Panc1 (cell line): Measurements from ENCODE around the gene ACOX3. TPM values are rescaled to one million over a fixed set of nuclear protein-coding genes. Genes with fewer than 3 reads are reported as not detected.
A peak's percentile ranks its signal among the peaks of the same experiment; 100 is the strongest.

Source experiments
- ATAC-seq: fragments of 200-7000 bp; cut with Tn5 transposase; 2 replicates; pipeline ENCODE4 v1.9.1; 2020; ENCODE audit warnings: mild to moderate bottlenecking, moderate library complexity
- BruUV-seq: library from RNA; stranded (reverse); fragments of 400-500 nt; replicated peaks from 2 replicates; lab custom pipeline; 2021; lab: Mats Ljungman, UMichigan
- CTCF ChIA-PET: fragments of 300-600 bp; sonication (Branson Sonifier 250); formaldehyde crosslinking; loops from one replicate; lab custom pipeline; 2022; ENCODE audit warnings: antibody characterized with exemption; lab: Charles Lee
- POLR2A ChIA-PET: fragments of 300-600 bp; sonication (Branson Sonifier 250); formaldehyde crosslinking; loops from one replicate; lab custom pipeline; 2022; ENCODE audit warnings: antibody characterized with exemption; lab: Charles Lee
- DNase-seq: peaks from one replicate; pipeline ENCODE4 v3.0.0-alpha.2; 2010; ENCODE audit warnings: low read depth, low spot score
- H3K27ac ChIP-seq: 2 replicates; pipeline ENCODE4 v1.5.1; 2011; ENCODE audit warnings: mild to moderate bottlenecking, low read length, inconsistent platforms
- H3K27me3 ChIP-seq: fragments of 200-500 bp; sonication (Bioruptor generic); 2 replicates; pipeline ENCODE4 v1.6.0; 2014; ENCODE audit warnings: low read length, inconsistent platforms; ENCODE audit not compliant: control insufficient read depth, insufficient read depth
- H3K36me3 ChIP-seq: fragments of 200-500 bp; sonication (Bioruptor generic); 2 replicates; pipeline ENCODE4 v1.5.1; 2014; ENCODE audit warnings: inconsistent platforms, mild to moderate bottlenecking, low read length, moderate library complexity; ENCODE audit not compliant: control insufficient read depth, insufficient read depth
- H3K4me1 ChIP-seq: 2 replicates; pipeline ENCODE4 v1.5.1; 2011; ENCODE audit warnings: inconsistent platforms, mild to moderate bottlenecking, low read length, moderate library complexity; ENCODE audit not compliant: control insufficient read depth, insufficient read depth
- H3K4me3 ChIP-seq, 2 experiments: 2 replicates each; pipeline ENCODE4 v1.5.1; 2011 to 2012; ENCODE audit warnings: low read depth in 2 of 2, low read length in 2 of 2, mild to moderate bottlenecking in 2 of 2, inconsistent platforms in 1 of 2, moderate library complexity in 1 of 2
- H3K9me3 ChIP-seq: fragments of 200-500 bp; sonication (Bioruptor generic); 2 replicates; pipeline ENCODE4 v1.5.1; 2014; ENCODE audit warnings: low read depth, mild to moderate bottlenecking, inconsistent platforms, low read length, moderate library complexity; ENCODE audit not compliant: control insufficient read depth, insufficient read depth
- POLR2AphosphoS5 ChIP-seq: IDR thresholded peaks from 2 replicates; pipeline ENCODE4 v1.6.1; 2012; ENCODE audit warnings: mild to moderate bottlenecking, low read depth, low read length, moderate library complexity
- SIN3A ChIP-seq: IDR thresholded peaks from 2 replicates; pipeline ENCODE4 v1.6.1; 2012; ENCODE audit warnings: low read depth, mild to moderate bottlenecking, low read length, moderate library complexity, borderline replicate concordance; ENCODE audit not compliant: insufficient read depth
- TCF7L2 ChIP-seq: IDR thresholded peaks from 2 replicates; pipeline ENCODE4 v1.6.1; 2011; ENCODE audit warnings: mild to moderate bottlenecking, low read depth, low read length, inconsistent platforms
- in situ Hi-C: cut with HindIII; loops from 2 replicates; pipeline ENCODE4 v1.10.0; 2016; ENCODE audit warnings: low sequenced_read_pairs, low pct_unique_long_range_greater_than_20kb
- intact Hi-C: fragments of 100-400 bp; cut with micrococcal nuclease; formaldehyde crosslinking; loops from one replicate; pipeline ENCODE4 v1.10.0; 2022; ENCODE audit not compliant: unreplicated experiment
- total RNA-seq: library from RNA; stranded (reverse); gene quantifications from one replicate; pipeline ENCODE4 v1.2.1, GENCODE V29; 2021; ENCODE audit not compliant: unreplicated experiment
- TF ChIP-seq, protein P1 (sequence below), 2 experiments: IDR thresholded peaks; 2 replicates each; pipeline ENCODE4 v1.6.1; 2011 to 2012; ENCODE audit warnings: low read depth in 2 of 2, control low read depth in 1 of 2, low read length in 1 of 2, mild to moderate bottlenecking in 1 of 2, moderate library complexity in 1 of 2; ENCODE audit not compliant: insufficient read depth in 1 of 2
- TF ChIP-seq, protein P2 (sequence below): fragments of 450-650 bp; IDR thresholded peaks from 2 replicates; pipeline ENCODE4 v1.5.1; 2017; ENCODE audit warnings: mild to moderate bottlenecking

The ACOX3 gene
- total RNA-seq, 1 experiment from 2014 or later: 15.4 TPM

DNA sequence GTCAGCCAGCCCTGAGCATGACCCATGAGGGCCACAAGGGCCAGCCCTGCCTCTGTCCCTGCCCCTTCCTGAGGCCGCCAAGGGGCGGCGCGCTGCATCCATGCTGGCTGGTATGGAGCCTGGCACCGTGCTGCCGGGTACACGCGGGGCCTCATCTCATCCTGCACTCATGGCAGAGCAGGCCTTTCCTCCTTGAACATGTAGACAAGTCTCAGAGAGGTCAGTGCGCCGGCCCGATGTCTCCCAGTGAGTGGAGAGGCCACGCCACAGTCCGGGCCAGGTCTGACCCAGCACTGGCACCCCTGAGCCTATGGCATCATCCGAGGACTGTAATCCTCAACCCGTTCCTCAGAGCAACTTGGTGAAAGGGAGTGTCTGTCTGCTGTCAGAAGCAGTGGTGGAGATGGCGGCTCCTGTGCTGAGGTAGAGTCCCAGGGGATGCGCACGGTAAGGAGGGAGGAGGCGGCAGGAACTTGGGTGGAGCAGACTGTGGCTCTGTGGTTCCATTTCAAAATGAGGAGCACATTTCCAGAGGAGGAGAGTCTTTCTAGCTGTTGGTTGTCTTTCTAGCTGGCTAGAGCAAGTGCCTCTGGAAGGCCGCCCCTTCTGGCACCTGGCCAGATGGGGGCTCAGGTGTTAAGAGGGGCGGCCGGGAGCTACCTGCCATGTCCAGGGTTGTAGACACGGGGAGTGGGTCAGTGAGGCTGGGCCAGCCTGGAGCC, 32.8 kb upstream of the ACOX3 start:
- POLR2A ChIA-PET: no interaction called here

DNA sequence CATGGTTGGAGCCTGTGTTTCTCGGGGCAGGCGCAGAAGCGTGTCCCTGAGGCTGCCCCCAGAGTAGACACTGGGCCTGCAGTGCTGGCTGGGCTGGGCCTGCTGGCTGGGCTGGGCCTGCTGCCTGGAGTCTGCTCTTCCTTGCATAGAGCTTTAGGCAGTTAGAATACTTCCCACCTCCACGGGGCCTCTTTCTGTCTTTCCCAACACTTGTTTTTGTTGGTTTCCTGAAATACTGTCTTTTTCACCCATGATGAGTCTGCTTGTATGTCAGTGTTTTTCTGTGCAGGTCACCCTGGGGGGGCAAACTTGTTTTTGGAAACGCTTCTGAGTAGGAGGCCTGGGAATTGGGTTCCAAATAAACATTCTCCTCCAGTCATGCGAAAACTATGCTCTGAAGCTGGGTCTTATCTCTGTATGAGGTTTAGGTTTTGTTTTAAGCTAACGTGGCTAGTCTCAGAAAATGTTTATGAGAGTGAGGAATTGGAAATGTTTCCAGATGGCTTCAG, 32.2 kb upstream of the ACOX3 start:
- ChIA-PET CTCF (no interaction called here), POLR2A (interaction anchor here (0.6 kb wide), 1 partner anchor 202 kb away, joined by 3 read pairs; no protein-coding TSS in a partner anchor)
- intact Hi-C loops: loop anchor here (5.0 kb wide), 1 partner anchor 75 kb away; no protein-coding TSS in a partner anchor
- in situ Hi-C loops: no loop called here
- BruUV-seq: no TSS peak
- TF ChIP-seq POLR2AphosphoS5 (no peak), TCF7L2 (peak; percentile 52)
- no peaks in the 10 kb centered on the region for H3K27me3 ChIP-seq
- DNase-seq (no peak), ATAC-seq (no peak; the same call in 1 of the 2 replicates)
- H3K9me3 ChIP-seq: no peaks in the 10 kb centered on the region
- no peaks in the 10 kb centered on the region for H3K4me1 ChIP-seq
- H3K27ac ChIP-seq: no peak overlapping the region
- H3K36me3 ChIP-seq: no peaks in the 10 kb centered on the region
- no peak overlapping the region for H3K4me3 ChIP-seq

More for the DNA sequence above, 32.8 kb upstream of the ACOX3 start:
- Histone ChIP-seq H3K27me3 (no peaks in the 10 kb centered on the region), H3K36me3 (no peaks in the 10 kb centered on the region), H3K4me3 (no peak overlapping the region), H3K4me1 (no peaks in the 10 kb centered on the region), H3K27ac (no peak overlapping the region), H3K9me3 (no peaks in the 10 kb centered on the region)
- TF ChIP-seq, protein P1, sequence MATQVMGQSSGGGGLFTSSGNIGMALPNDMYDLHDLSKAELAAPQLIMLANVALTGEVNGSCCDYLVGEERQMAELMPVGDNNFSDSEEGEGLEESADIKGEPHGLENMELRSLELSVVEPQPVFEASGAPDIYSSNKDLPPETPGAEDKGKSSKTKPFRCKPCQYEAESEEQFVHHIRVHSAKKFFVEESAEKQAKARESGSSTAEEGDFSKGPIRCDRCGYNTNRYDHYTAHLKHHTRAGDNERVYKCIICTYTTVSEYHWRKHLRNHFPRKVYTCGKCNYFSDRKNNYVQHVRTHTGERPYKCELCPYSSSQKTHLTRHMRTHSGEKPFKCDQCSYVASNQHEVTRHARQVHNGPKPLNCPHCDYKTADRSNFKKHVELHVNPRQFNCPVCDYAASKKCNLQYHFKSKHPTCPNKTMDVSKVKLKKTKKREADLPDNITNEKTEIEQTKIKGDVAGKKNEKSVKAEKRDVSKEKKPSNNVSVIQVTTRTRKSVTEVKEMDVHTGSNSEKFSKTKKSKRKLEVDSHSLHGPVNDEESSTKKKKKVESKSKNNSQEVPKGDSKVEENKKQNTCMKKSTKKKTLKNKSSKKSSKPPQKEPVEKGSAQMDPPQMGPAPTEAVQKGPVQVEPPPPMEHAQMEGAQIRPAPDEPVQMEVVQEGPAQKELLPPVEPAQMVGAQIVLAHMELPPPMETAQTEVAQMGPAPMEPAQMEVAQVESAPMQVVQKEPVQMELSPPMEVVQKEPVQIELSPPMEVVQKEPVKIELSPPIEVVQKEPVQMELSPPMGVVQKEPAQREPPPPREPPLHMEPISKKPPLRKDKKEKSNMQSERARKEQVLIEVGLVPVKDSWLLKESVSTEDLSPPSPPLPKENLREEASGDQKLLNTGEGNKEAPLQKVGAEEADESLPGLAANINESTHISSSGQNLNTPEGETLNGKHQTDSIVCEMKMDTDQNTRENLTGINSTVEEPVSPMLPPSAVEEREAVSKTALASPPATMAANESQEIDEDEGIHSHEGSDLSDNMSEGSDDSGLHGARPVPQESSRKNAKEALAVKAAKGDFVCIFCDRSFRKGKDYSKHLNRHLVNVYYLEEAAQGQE (IDR thresholded peaks at IDR 0.05; ENCODE audit: insufficient read depth in 1 of 2, low read depth in 2 of 2, low read length in 1 of 2): no peak
- TF ChIP-seq POLR2AphosphoS5 (no peak), SIN3A (no peak), TCF7L2 (no peak)
- TF ChIP-seq, protein P2, sequence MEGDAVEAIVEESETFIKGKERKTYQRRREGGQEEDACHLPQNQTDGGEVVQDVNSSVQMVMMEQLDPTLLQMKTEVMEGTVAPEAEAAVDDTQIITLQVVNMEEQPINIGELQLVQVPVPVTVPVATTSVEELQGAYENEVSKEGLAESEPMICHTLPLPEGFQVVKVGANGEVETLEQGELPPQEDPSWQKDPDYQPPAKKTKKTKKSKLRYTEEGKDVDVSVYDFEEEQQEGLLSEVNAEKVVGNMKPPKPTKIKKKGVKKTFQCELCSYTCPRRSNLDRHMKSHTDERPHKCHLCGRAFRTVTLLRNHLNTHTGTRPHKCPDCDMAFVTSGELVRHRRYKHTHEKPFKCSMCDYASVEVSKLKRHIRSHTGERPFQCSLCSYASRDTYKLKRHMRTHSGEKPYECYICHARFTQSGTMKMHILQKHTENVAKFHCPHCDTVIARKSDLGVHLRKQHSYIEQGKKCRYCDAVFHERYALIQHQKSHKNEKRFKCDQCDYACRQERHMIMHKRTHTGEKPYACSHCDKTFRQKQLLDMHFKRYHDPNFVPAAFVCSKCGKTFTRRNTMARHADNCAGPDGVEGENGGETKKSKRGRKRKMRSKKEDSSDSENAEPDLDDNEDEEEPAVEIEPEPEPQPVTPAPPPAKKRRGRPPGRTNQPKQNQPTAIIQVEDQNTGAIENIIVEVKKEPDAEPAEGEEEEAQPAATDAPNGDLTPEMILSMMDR: no peak
- CTCF ChIA-PET: no interaction called here
- in situ Hi-C loops: no loop called here
- intact Hi-C loops: loop anchor here (5.0 kb wide), 1 partner anchor 74 kb away; no protein-coding TSS in a partner anchor
- DNase-seq (no peak), ATAC-seq (no peak)
- no TSS peak for BruUV-seq
